Loucy (cell line): ENCODE results near the gene BRIP1.

Experiments
- H2AFZ ChIP-seq: fragments of 200-600 bp; sonication (generic); 2 replicates; pipeline ENCODE4 v1.6.0; 2016; ENCODE audit warnings: antibody characterized with exemption, mild to moderate bottlenecking, low read length, moderate library complexity
- H3F3A ChIP-seq: fragments of 200-600 bp; 2 replicates; pipeline ENCODE4 v1.6.0; 2016; ENCODE audit warnings: antibody characterized with exemption, low read depth, mild to moderate bottlenecking
- H3K27me3 ChIP-seq: fragments of 200-600 bp; sonication (generic); 2 replicates; pipeline ENCODE4 v1.6.1; 2014; ENCODE audit warnings: low read length, mild to moderate bottlenecking; ENCODE audit not compliant: insufficient read depth, poor library complexity, severe bottlenecking
- H3K36me3 ChIP-seq: fragments of 200-600 bp; sonication (generic); 2 replicates; pipeline ENCODE4 v1.6.1; 2016; ENCODE audit warnings: low read length; ENCODE audit not compliant: insufficient read depth
- H3K4me1 ChIP-seq: fragments of 200-600 bp; sonication (generic); 2 replicates; pipeline ENCODE4 v1.5.1; 2014; ENCODE audit warnings: low read length, mild to moderate bottlenecking; ENCODE audit not compliant: insufficient read depth, poor library complexity, severe bottlenecking
- H3K4me2 ChIP-seq: fragments of 200-600 bp; sonication (generic); 2 replicates; pipeline ENCODE4 v1.6.0; 2014; ENCODE audit warnings: antibody characterized with exemption, low read length, low read depth, mild to moderate bottlenecking; ENCODE audit not compliant: poor library complexity, severe bottlenecking
- H3K4me3 ChIP-seq: fragments of 200-600 bp; sonication (generic); 2 replicates; pipeline ENCODE4 v1.5.1; 2014; ENCODE audit warnings: low read length, mild to moderate bottlenecking, mixed read lengths; ENCODE audit not compliant: poor library complexity, severe bottlenecking
- H3K79me2 ChIP-seq: fragments of 200-600 bp; sonication (generic); 2 replicates; pipeline ENCODE4 v1.6.1; 2014; ENCODE audit warnings: low read length; ENCODE audit not compliant: insufficient read depth
- H3K9ac ChIP-seq: fragments of 200-600 bp; sonication (generic); 2 replicates; pipeline ENCODE4 v1.6.0; 2014; ENCODE audit warnings: mild to moderate bottlenecking, low read depth, low read length, moderate library complexity; ENCODE audit not compliant: poor library complexity, severe bottlenecking
- H3K9me2 ChIP-seq: fragments of 200-600 bp; sonication (generic); replicated peaks from 2 replicates; pipeline ENCODE4 v1.6.1; 2016; ENCODE audit warnings: low read depth, low read length, mixed read lengths
- H3K9me3 ChIP-seq: fragments of 200-600 bp; sonication (generic); 2 replicates; pipeline ENCODE4 v1.6.1; 2014; ENCODE audit warnings: mild to moderate bottlenecking, antibody characterized with exemption, low read length, low read depth; ENCODE audit not compliant: insufficient read depth
- H4K20me1 ChIP-seq: fragments of 200-600 bp; sonication (generic); 2 replicates; pipeline ENCODE4 v1.6.0; 2014; ENCODE audit warnings: antibody characterized with exemption, low read length, mild to moderate bottlenecking; ENCODE audit not compliant: insufficient read depth, poor library complexity, severe bottlenecking
- EZH2phosphoT487 ChIP-seq: fragments of 200-600 bp; IDR thresholded peaks from 2 replicates; pipeline ENCODE4 v1.6.1; 2018; ENCODE audit warnings: antibody characterized with exemption, mild to moderate bottlenecking, moderate library complexity, borderline replicate concordance
- TF ChIP-seq, protein P1 (sequence below): fragments of 200-600 bp; sonication (generic); conservative IDR thresholded peaks from 2 replicates; pipeline ENCODE4 v1.5.1; 2014; ENCODE audit warnings: mild to moderate bottlenecking, antibody characterized with exemption, low read length

Gene BRIP1

GRCh38 chr17:61797283-61797682 is 66.0 kb downstream of the BRIP1 start:
- Histone ChIP-seq H3K4me3 (no peak overlapping the region), H2AFZ (no peak overlapping the region), H3K4me2 (no peak overlapping the region), H3K79me2 (no peaks in the 10 kb centered on the region), H3K9ac (no peak overlapping the region), H4K20me1 (no peaks in the 10 kb centered on the region), H3K27me3 (no peaks in the 10 kb centered on the region), H3K9me3 (no peaks in the 10 kb centered on the region), H3K36me3 (peaks cover 45% of the 10 kb centered on the region), H3F3A (no peaks in the 10 kb centered on the region), H3K9me2 (no peaks in the 10 kb centered on the region), H3K4me1 (no peaks in the 10 kb centered on the region)
- TF ChIP-seq, protein P1, sequence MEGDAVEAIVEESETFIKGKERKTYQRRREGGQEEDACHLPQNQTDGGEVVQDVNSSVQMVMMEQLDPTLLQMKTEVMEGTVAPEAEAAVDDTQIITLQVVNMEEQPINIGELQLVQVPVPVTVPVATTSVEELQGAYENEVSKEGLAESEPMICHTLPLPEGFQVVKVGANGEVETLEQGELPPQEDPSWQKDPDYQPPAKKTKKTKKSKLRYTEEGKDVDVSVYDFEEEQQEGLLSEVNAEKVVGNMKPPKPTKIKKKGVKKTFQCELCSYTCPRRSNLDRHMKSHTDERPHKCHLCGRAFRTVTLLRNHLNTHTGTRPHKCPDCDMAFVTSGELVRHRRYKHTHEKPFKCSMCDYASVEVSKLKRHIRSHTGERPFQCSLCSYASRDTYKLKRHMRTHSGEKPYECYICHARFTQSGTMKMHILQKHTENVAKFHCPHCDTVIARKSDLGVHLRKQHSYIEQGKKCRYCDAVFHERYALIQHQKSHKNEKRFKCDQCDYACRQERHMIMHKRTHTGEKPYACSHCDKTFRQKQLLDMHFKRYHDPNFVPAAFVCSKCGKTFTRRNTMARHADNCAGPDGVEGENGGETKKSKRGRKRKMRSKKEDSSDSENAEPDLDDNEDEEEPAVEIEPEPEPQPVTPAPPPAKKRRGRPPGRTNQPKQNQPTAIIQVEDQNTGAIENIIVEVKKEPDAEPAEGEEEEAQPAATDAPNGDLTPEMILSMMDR = no peak
- no peak for TF ChIP-seq EZH2phosphoT487

GRCh38 chr17:61795546-61795945 is 67.8 kb downstream of the BRIP1 start:
- TF ChIP-seq EZH2phosphoT487 = no peak
- TF ChIP-seq, protein P1 = no peak

GRCh38 chr17:61794792-61795191 is 68.5 kb downstream of the BRIP1 start:
- no peaks in the 10 kb centered on the region for H3K4me1 ChIP-seq
- TF ChIP-seq EZH2phosphoT487 = no peak
- TF ChIP-seq, protein P1 = no peak
- H3K27me3 ChIP-seq = no peaks in the 10 kb centered on the region
- H3K4me2 ChIP-seq = no peak overlapping the region
- no peaks in the 10 kb centered on the region for H3K9me2 ChIP-seq
- H2AFZ ChIP-seq = no peak overlapping the region
- no peaks in the 10 kb centered on the region for H3K9me3 ChIP-seq
- H3F3A ChIP-seq = no peaks in the 10 kb centered on the region
- peaks cover 41% of the 10 kb centered on the region for H3K36me3 ChIP-seq
- H3K9ac ChIP-seq = no peak overlapping the region
- no peaks in the 10 kb centered on the region for H4K20me1 ChIP-seq
- no peak overlapping the region for H3K4me3 ChIP-seq
- H3K79me2 ChIP-seq = no peaks in the 10 kb centered on the region

More at GRCh38 chr17:61795546-61795945, 67.8 kb downstream of the BRIP1 start:
- no peaks in the 10 kb centered on the region for H3K79me2 ChIP-seq
- H3K9me2 ChIP-seq = no peaks in the 10 kb centered on the region
- no peaks in the 10 kb centered on the region for H3K9me3 ChIP-seq
- no peak overlapping the region for H3K4me3 ChIP-seq
- H3K36me3 ChIP-seq = peaks cover 43% of the 10 kb centered on the region
- H3K9ac ChIP-seq = no peak overlapping the region
- no peaks in the 10 kb centered on the region for H3K27me3 ChIP-seq
- no peak overlapping the region for H3K4me2 ChIP-seq
- H3K4me1 ChIP-seq = no peaks in the 10 kb centered on the region
- no peaks in the 10 kb centered on the region for H4K20me1 ChIP-seq
- H2AFZ ChIP-seq = no peak overlapping the region
- no peaks in the 10 kb centered on the region for H3F3A ChIP-seq
